GM12801 (cell line): Measurements from ENCODE around the gene DGKB.

Experiments used
- CTCF ChIP-seq: IDR thresholded peaks from one replicate; pipeline ENCODE4 v1.5.1; 2011; ENCODE audit warnings: control low read depth; ENCODE audit not compliant: insufficient read length; ENCODE audit errors: extremely low read depth

The DGKB gene

DNA sequence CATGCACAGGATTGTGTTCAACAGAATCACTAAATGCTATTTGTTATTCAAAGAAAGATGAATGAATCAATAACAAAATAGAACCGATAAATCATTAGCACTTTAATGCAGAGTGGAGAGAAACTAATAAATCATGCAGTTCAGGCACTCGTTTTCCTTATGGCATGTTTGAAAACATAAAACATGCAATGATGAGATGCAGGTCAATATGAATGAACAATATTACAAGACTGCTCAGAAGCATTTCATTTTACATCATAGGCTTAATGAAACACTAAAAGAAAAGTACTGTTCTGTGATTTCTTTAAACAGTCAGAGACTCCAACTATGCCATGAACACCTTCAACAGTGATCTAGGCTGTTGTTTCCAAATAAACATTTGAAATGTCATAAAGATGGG is 755.0 kb downstream of the DGKB start:
- TF ChIP-seq CTCF = no peak

GRCh38 chr7:14144538-14144937 is 758.0 kb downstream of the DGKB start:
- no peak for TF ChIP-seq CTCF

DNA sequence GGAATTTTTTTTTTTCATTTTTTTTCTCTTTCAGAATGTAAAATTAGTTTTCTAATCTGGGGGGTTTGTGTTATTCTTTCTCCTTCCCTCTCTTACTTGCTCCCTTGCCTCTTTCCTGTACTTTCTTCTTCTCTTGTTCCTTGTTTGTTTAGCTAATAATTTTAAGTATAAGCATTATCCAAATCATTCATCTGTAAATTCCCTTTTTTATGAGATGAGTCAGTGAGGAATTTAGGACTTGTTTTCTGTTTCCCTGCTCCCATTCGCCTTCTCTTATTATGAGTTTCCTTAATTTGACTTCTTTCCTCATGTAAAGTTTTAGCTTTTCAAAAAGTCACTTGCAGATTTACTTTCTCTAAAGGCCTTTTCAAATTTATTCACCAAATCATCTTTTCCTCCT is 758.4 kb downstream of the DGKB start:
- no peak for TF ChIP-seq CTCF

DNA sequence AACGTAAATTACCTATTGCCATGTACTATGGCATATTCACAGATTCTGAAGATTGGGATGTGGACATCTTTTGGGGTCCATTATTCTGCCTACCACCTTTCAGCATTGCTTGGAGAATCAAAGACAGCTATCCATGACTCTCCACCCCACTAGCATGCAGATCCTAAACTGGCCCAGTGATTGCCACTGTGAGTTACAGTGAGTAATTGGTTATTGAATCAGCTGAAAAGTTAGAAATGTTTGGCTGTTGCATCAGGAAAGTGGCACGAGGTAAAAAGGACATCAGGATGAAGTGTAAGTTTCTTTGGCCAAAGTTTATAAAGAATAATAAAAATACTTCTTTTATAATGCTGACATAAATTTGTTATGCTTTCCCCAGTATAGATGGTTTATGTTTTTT is 764.9 kb downstream of the DGKB start:
- TF ChIP-seq CTCF = no peak

DNA sequence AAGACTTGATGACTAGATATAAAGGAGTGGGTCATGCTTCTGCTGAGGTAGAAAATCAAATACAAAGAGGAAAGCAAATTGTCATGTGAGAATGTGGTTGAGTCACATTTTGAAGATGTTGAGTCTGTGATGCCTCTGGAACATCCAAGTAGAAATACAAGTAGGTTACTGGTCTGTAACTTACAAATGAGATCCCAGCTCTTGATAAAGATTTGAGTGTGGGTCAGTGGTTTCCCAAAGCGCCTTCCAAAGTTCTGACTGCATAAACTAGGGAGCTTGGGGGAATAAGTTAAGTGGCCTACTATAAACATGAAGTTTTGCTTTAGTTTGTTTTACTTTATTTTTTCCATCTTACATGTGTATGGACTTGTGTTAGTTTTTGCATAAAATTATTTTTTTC is 768.8 kb downstream of the DGKB start:
- no peak for TF ChIP-seq CTCF

GRCh38 chr7:14125998-14126397 is 776.6 kb downstream of the DGKB start:
- no peak for TF ChIP-seq CTCF

- no peak for TF ChIP-seq CTCF
Observed at GRCh38 chr7:14124716-14125115, 777.8 kb downstream of the DGKB start.

GRCh38 chr7:14123923-14124322 is 778.6 kb downstream of the DGKB start:
- no peak for TF ChIP-seq CTCF
